Measurements from ENCODE around the gene CECR2. TPM values are rescaled to one million over a fixed set of nuclear protein-coding genes. Genes with fewer than 3 reads are reported as not detected.

Gene CECR2
- under 1 TPM; 0.23 to 0.77 TPM for total RNA-seq

GRCh38 chr22:17369439-17370025 is at the start of gene CECR2:
TSS of gene CECR2 (plus strand) at chr22:17369460. CDS start at chr22:17369784, 324 bp downstream.
- peak; percentile 59 to 64 for ATAC-seq (replicated peaks in 1 of 2)

GRCh38 chr22:17319546-17319945 is 49.7 kb upstream of the CECR2 start:
- ATAC-seq (replicated peaks in 1 of 2) (no peak), DNase-seq (no peak)
- no peak overlapping the region for H3K4me3 Mint-ChIP-seq
- no peaks in the 10 kb centered on the region for H3K4me1 Mint-ChIP-seq (ENCODE audit: low read depth)
- no peak overlapping the region for H3K27ac Mint-ChIP-seq
- H3K9me3 Mint-ChIP-seq = peaks cover 0 to 2% of the 10 kb centered on the region in 2 donors
- H3K27me3 Mint-ChIP-seq (ENCODE audit: low read depth) = no peaks in the 10 kb centered on the region
- H3K36me3 Mint-ChIP-seq (ENCODE audit: insufficient read depth in 2 of 2) = no peaks in the 10 kb centered on the region

More at GRCh38 chr22:17369439-17370025, at the start of gene CECR2:
- Mint-ChIP-seq H3K27me3 (ENCODE audit: low read depth) (peaks cover 51% of the 10 kb centered on the region), H3K4me1 (ENCODE audit: low read depth) (peaks cover 35% of the 10 kb centered on the region), H3K4me3 (peak within 1 kb of the TSS; percentile 62 to 87), H3K36me3 (ENCODE audit: insufficient read depth in 2 of 2) (peaks cover 1 to 5% of the 10 kb centered on the region in 2 donors), H3K27ac (no peak within 1 kb of the TSS), H3K9me3 (no peaks in the 10 kb centered on the region)
- DNase-seq = peak; percentile 31 to 40

GRCh38 chr22:17322511-17322910 is 46.7 kb upstream of the CECR2 start:
- H3K4me1 Mint-ChIP-seq (ENCODE audit: low read depth) = no peaks in the 10 kb centered on the region
- no peak overlapping the region for H3K4me3 Mint-ChIP-seq
- H3K36me3 Mint-ChIP-seq (ENCODE audit: insufficient read depth in 2 of 2) = no peaks in the 10 kb centered on the region
- no peak overlapping the region for H3K27ac Mint-ChIP-seq
- H3K9me3 Mint-ChIP-seq = peaks cover 0 to 2% of the 10 kb centered on the region in 2 donors
- DNase-seq (no peak), ATAC-seq (replicated peaks in 1 of 2) (no peak)
- H3K27me3 Mint-ChIP-seq (ENCODE audit: low read depth) = no peaks in the 10 kb centered on the region

GRCh38 chr22:17331690-17332089 is 37.6 kb upstream of the CECR2 start:
- ATAC-seq (replicated peaks in 1 of 2) = no peak
- no peak for DNase-seq
- no peak overlapping the region for H3K27ac Mint-ChIP-seq
- no peak overlapping the region for H3K4me3 Mint-ChIP-seq
- no peaks in the 10 kb centered on the region for H3K4me1 Mint-ChIP-seq (ENCODE audit: low read depth)
- H3K27me3 Mint-ChIP-seq (ENCODE audit: low read depth) = no peaks in the 10 kb centered on the region
- no peaks in the 10 kb centered on the region for H3K36me3 Mint-ChIP-seq (ENCODE audit: insufficient read depth in 2 of 2)
- no peaks in the 10 kb centered on the region for H3K9me3 Mint-ChIP-seq

- no peaks in the 10 kb centered on the region for H3K4me1 Mint-ChIP-seq (ENCODE audit: low read depth)
- H3K4me3 Mint-ChIP-seq = no peak overlapping the region
- DNase-seq (no peak), ATAC-seq (replicated peaks in 1 of 2) (no peak)
- no peaks in the 10 kb centered on the region for H3K27me3 Mint-ChIP-seq (ENCODE audit: low read depth)
- H3K27ac Mint-ChIP-seq = no peak overlapping the region
- no peaks in the 10 kb centered on the region for H3K9me3 Mint-ChIP-seq
- no peaks in the 10 kb centered on the region for H3K36me3 Mint-ChIP-seq (ENCODE audit: insufficient read depth in 2 of 2)
Observed at GRCh38 chr22:17332109-17332800, 37.0 kb upstream of the CECR2 start.

- Mint-ChIP-seq H3K9me3 (no peaks in the 10 kb centered on the region), H3K36me3 (ENCODE audit: insufficient read depth in 2 of 2) (no peaks in the 10 kb centered on the region), H3K4me1 (ENCODE audit: low read depth) (no peaks in the 10 kb centered on the region), H3K27ac (no peak overlapping the region), H3K27me3 (ENCODE audit: low read depth) (peaks cover under 1% of the 10 kb centered on the region), H3K4me3 (no peak overlapping the region)
- ATAC-seq (replicated peaks in 1 of 2) (no peak), DNase-seq (no peak)
Observed at GRCh38 chr22:17334059-17334458, 35.2 kb upstream of the CECR2 start.

- Mint-ChIP-seq H3K27ac (no peak overlapping the region), H3K4me3 (no peak overlapping the region), H3K27me3 (ENCODE audit: low read depth) (peaks cover 6% of the 10 kb centered on the region), H3K4me1 (ENCODE audit: low read depth) (no peaks in the 10 kb centered on the region), H3K36me3 (ENCODE audit: insufficient read depth in 2 of 2) (no peaks in the 10 kb centered on the region), H3K9me3 (no peaks in the 10 kb centered on the region)
- DNase-seq (no peak), ATAC-seq (replicated peaks in 1 of 2) (no peak)
Observed at GRCh38 chr22:17334983-17335382, 34.3 kb upstream of the CECR2 start.

GRCh38 chr22:17336061-17336460 is 33.2 kb upstream of the CECR2 start:
- ATAC-seq (replicated peaks in 1 of 2) = no peak
- H3K27me3 Mint-ChIP-seq (ENCODE audit: low read depth) = peaks cover 6% of the 10 kb centered on the region
- H3K27ac Mint-ChIP-seq = no peak overlapping the region

GRCh38 chr22:17337639-17338038 is 31.6 kb upstream of the CECR2 start:
- DNase-seq = no peak
- H3K36me3 Mint-ChIP-seq (ENCODE audit: insufficient read depth in 2 of 2) = no peaks in the 10 kb centered on the region
- peaks cover 6% of the 10 kb centered on the region for H3K27me3 Mint-ChIP-seq (ENCODE audit: low read depth)
- no peaks in the 10 kb centered on the region for H3K4me1 Mint-ChIP-seq (ENCODE audit: low read depth)
- H3K27ac Mint-ChIP-seq = no peak overlapping the region
- H3K9me3 Mint-ChIP-seq = no peaks in the 10 kb centered on the region
- no peak overlapping the region for H3K4me3 Mint-ChIP-seq
- ATAC-seq (replicated peaks in 1 of 2) = no peak

More at GRCh38 chr22:17336061-17336460, 33.2 kb upstream of the CECR2 start:
- Mint-ChIP-seq H3K36me3 (ENCODE audit: insufficient read depth in 2 of 2) (no peaks in the 10 kb centered on the region), H3K9me3 (no peaks in the 10 kb centered on the region), H3K4me1 (ENCODE audit: low read depth) (no peaks in the 10 kb centered on the region), H3K4me3 (no peak overlapping the region)
- no peak for DNase-seq

- no peaks in the 10 kb centered on the region for H3K9me3 Mint-ChIP-seq
- H3K4me3 Mint-ChIP-seq = no peak overlapping the region
- ATAC-seq (replicated peaks in 1 of 2) (no peak), DNase-seq (no peak)
- H3K4me1 Mint-ChIP-seq (ENCODE audit: low read depth) = no peaks in the 10 kb centered on the region
- H3K27ac Mint-ChIP-seq = no peak overlapping the region
- H3K27me3 Mint-ChIP-seq (ENCODE audit: low read depth) = peaks cover 6% of the 10 kb centered on the region
- H3K36me3 Mint-ChIP-seq (ENCODE audit: insufficient read depth in 2 of 2) = no peaks in the 10 kb centered on the region
Observed at GRCh38 chr22:17339095-17339693, 30.1 kb upstream of the CECR2 start.

- Mint-ChIP-seq H3K27me3 (ENCODE audit: low read depth) (peaks cover 6% of the 10 kb centered on the region), H3K27ac (no peak overlapping the region), H3K9me3 (no peaks in the 10 kb centered on the region), H3K4me3 (no peak overlapping the region), H3K36me3 (ENCODE audit: insufficient read depth in 2 of 2) (no peaks in the 10 kb centered on the region), H3K4me1 (ENCODE audit: low read depth) (no peaks in the 10 kb centered on the region)
- ATAC-seq (replicated peaks in 1 of 2) (no peak), DNase-seq (no peak)
Observed at GRCh38 chr22:17342361-17342760, 26.9 kb upstream of the CECR2 start.

GRCh38 chr22:17343766-17344165 is 25.5 kb upstream of the CECR2 start:
- Mint-ChIP-seq H3K4me3 (no peak overlapping the region), H3K27me3 (ENCODE audit: low read depth) (peaks cover 10% of the 10 kb centered on the region), H3K9me3 (no peaks in the 10 kb centered on the region), H3K36me3 (ENCODE audit: insufficient read depth in 2 of 2) (no peaks in the 10 kb centered on the region), H3K4me1 (ENCODE audit: low read depth) (peaks cover 1% of the 10 kb centered on the region), H3K27ac (no peak overlapping the region)
- DNase-seq = no peak
- no peak for ATAC-seq (replicated peaks in 1 of 2)

- Mint-ChIP-seq H3K36me3 (ENCODE audit: insufficient read depth in 2 of 2) (no peaks in the 10 kb centered on the region), H3K27me3 (ENCODE audit: low read depth) (peaks cover 10% of the 10 kb centered on the region), H3K4me3 (no peak overlapping the region), H3K27ac (no peak overlapping the region), H3K4me1 (ENCODE audit: low read depth) (peaks cover 9% of the 10 kb centered on the region), H3K9me3 (no peaks in the 10 kb centered on the region)
- ATAC-seq (replicated peaks in 1 of 2) (no peak), DNase-seq (no peak)
Observed at GRCh38 chr22:17346578-17346977, 22.7 kb upstream of the CECR2 start.
